ENCODE results near the gene ZNF346.
"Not testable (repeated sequence)": the region's sequence is repeated elsewhere in the genome, so short reads cannot be mapped to it uniquely, and the experiment has no call there.

The ZNF346 gene

GRCh38 chr5:176986280-176986679 is 36.2 kb upstream of the ZNF346 start:
- no peaks in the 10 kb centered on the region for H3K27me3 Mint-ChIP-seq (ENCODE audit: low read depth)
- peaks cover 8% of the 10 kb centered on the region for H3K9me3 Mint-ChIP-seq
- no peak overlapping the region for H3K27ac Mint-ChIP-seq
- peaks cover 53% of the 10 kb centered on the region for H3K36me3 Mint-ChIP-seq (ENCODE audit: low read depth)
- no peaks in the 10 kb centered on the region for H3K4me1 Mint-ChIP-seq
- no peak overlapping the region for H3K4me3 Mint-ChIP-seq
- no peak for TF ChIP-seq CTCF (IDR thresholded peaks at IDR 0.05; ENCODE audit: unreplicated experiment in 3 of 3)

GRCh38 chr5:176987583-176987982 is 34.9 kb upstream of the ZNF346 start:
- no peak for TF ChIP-seq CTCF (IDR thresholded peaks at IDR 0.05; ENCODE audit: unreplicated experiment in 3 of 3)
- Mint-ChIP-seq H3K36me3 (ENCODE audit: low read depth) (peaks cover 40% of the 10 kb centered on the region), H3K27me3 (ENCODE audit: low read depth) (no peaks in the 10 kb centered on the region), H3K4me1 (no peaks in the 10 kb centered on the region), H3K9me3 (peaks cover 4% of the 10 kb centered on the region), H3K27ac (no peak overlapping the region), H3K4me3 (no peak overlapping the region)

GRCh38 chr5:176993081-176993480 is 29.4 kb upstream of the ZNF346 start:
- H3K27me3 Mint-ChIP-seq (ENCODE audit: low read depth); H3K27ac Mint-ChIP-seq; H3K4me1 Mint-ChIP-seq; H3K4me3 Mint-ChIP-seq: not testable (repeated sequence)
- Mint-ChIP-seq H3K9me3 (peaks cover 16% of the 10 kb centered on the region), H3K36me3 (ENCODE audit: low read depth) (peaks cover 31% of the 10 kb centered on the region)

- Mint-ChIP-seq H3K4me1 (no peaks in the 10 kb centered on the region), H3K9me3 (peaks cover 16% of the 10 kb centered on the region), H3K36me3 (ENCODE audit: low read depth) (peaks cover 29% of the 10 kb centered on the region), H3K4me3 (no peak overlapping the region), H3K27ac (no peak overlapping the region), H3K27me3 (ENCODE audit: low read depth) (no peaks in the 10 kb centered on the region)
- no peak for TF ChIP-seq CTCF (IDR thresholded peaks at IDR 0.05; ENCODE audit: unreplicated experiment in 3 of 3)
These were observed 27.9 kb upstream of the ZNF346 start for GRCh38 chr5:176994460-176995121.

GRCh38 chr5:176995122-176995490 is 27.4 kb upstream of the ZNF346 start:
- Mint-ChIP-seq H3K9me3 (peaks cover 16% of the 10 kb centered on the region), H3K4me3 (no peak overlapping the region), H3K27ac (no peak overlapping the region), H3K36me3 (ENCODE audit: low read depth) (peaks cover 34% of the 10 kb centered on the region), H3K4me1 (no peaks in the 10 kb centered on the region), H3K27me3 (ENCODE audit: low read depth) (no peaks in the 10 kb centered on the region)
- no peak for TF ChIP-seq CTCF (IDR thresholded peaks at IDR 0.05; ENCODE audit: unreplicated experiment in 3 of 3)

GRCh38 chr5:176995896-176996767 is 26.4 kb upstream of the ZNF346 start:
- Mint-ChIP-seq H3K36me3 (ENCODE audit: low read depth) (peaks cover 45% of the 10 kb centered on the region), H3K4me1 (no peaks in the 10 kb centered on the region), H3K4me3 (no peak overlapping the region)

More at GRCh38 chr5:176995896-176996767, 26.4 kb upstream of the ZNF346 start:
- peaks cover 16% of the 10 kb centered on the region for H3K9me3 Mint-ChIP-seq
- H3K27me3 Mint-ChIP-seq (ENCODE audit: low read depth), result no peaks in the 10 kb centered on the region
- no peak overlapping the region for H3K27ac Mint-ChIP-seq
- TF ChIP-seq CTCF (IDR thresholded peaks at IDR 0.05; ENCODE audit: unreplicated experiment in 3 of 3), result no peak
